Ramos (cell line): ENCODE measurements around the gene NFIB.

ENCODE experiments used
- in situ Hi-C: fragments of 300-500 bp; cut with MboI; formaldehyde crosslinking; loops from one replicate; pipeline ENCODE4 v1.14.3; 2022; ENCODE audit warnings: low sequenced_read_pairs; ENCODE audit not compliant: unreplicated experiment

NFIB gene

GRCh38 chr9:14346231-14346791, 32.4 kb upstream of the NFIB start:
- in situ Hi-C loops: no loop called here

- in situ Hi-C loops: no loop called here
Measured at GRCh38 chr9:14345354-14346230, 31.7 kb upstream of the NFIB start.

- in situ Hi-C loops: no loop called here
Measured at GRCh38 chr9:14344941-14345353, 31.0 kb upstream of the NFIB start.

GRCh38 chr9:14344053-14344524, 30.1 kb upstream of the NFIB start:
- in situ Hi-C loops: no loop called here

GRCh38 chr9:14343261-14344031, 29.5 kb upstream of the NFIB start:
- in situ Hi-C loops: no loop called here

GRCh38 chr9:14342736-14343135, 28.8 kb upstream of the NFIB start:
- in situ Hi-C loops: no loop called here

GRCh38 chr9:14341437-14342122, 27.6 kb upstream of the NFIB start:
- in situ Hi-C loops: no loop called here

GRCh38 chr9:14340994-14341393, 27.1 kb upstream of the NFIB start:
- in situ Hi-C loops: no loop called here

- in situ Hi-C loops: no loop called here
Measured at GRCh38 chr9:14340219-14340873, 26.4 kb upstream of the NFIB start.

GRCh38 chr9:14339746-14340145, 25.8 kb upstream of the NFIB start:
- in situ Hi-C loops: no loop called here

GRCh38 chr9:14337615-14338014, 23.7 kb upstream of the NFIB start:
- in situ Hi-C loops: no loop called here

GRCh38 chr9:14336244-14336643, 22.3 kb upstream of the NFIB start:
- in situ Hi-C loops: no loop called here

- in situ Hi-C loops: no loop called here
Measured at GRCh38 chr9:14331120-14331519, 17.2 kb upstream of the NFIB start.

- in situ Hi-C loops: no loop called here
Measured at GRCh38 chr9:14327036-14327435, 13.1 kb upstream of the NFIB start.

- in situ Hi-C loops: no loop called here
Measured at GRCh38 chr9:14326264-14326826, 12.4 kb upstream of the NFIB start.

- in situ Hi-C loops: no loop called here
Measured at GRCh38 chr9:14325147-14325546, 11.2 kb upstream of the NFIB start.

- in situ Hi-C loops: no loop called here
Measured at GRCh38 chr9:14323985-14324650, 10.2 kb upstream of the NFIB start.

- in situ Hi-C loops: no loop called here
Measured at GRCh38 chr9:14323083-14323971, 9.4 kb upstream of the NFIB start.
